ENCODE results near the gene PCNX1.
"Not testable (repeated sequence)": the region's sequence is repeated elsewhere in the genome, so short reads cannot be mapped to it uniquely, and the experiment has no call there.

Gene PCNX1

GRCh38 chr14:71062581-71063303 lies 155.5 kb downstream of the PCNX1 start:
- no peak overlapping the region for H3K4me3 ChIP-seq (ENCODE audit: severe bottlenecking)
- H3K4me1 ChIP-seq (ENCODE audit: insufficient read depth, poor library complexity, severe bottlenecking) = no peaks in the 10 kb centered on the region
- H3K36me3 ChIP-seq (ENCODE audit: low read depth) = peaks cover 67% of the 10 kb centered on the region
- no peaks in the 10 kb centered on the region for H3K27me3 ChIP-seq (ENCODE audit: insufficient read depth, poor library complexity, severe bottlenecking)
- H3K27ac ChIP-seq (ENCODE audit: poor library complexity, severe bottlenecking) = no peak overlapping the region
- no peak for DNase-seq (ENCODE audit: low spot score)
- no peak for TF ChIP-seq CTCF (IDR thresholded peaks at IDR 0.05; ENCODE audit: poor library complexity, severe bottlenecking)
- ATAC-seq (ENCODE audit: low read depth) = peak; percentile 74
- no peaks in the 10 kb centered on the region for H3K9me3 ChIP-seq (ENCODE audit: severe bottlenecking)

GRCh38 chr14:71063351-71063750 lies 156.1 kb downstream of the PCNX1 start:
- DNase-seq (ENCODE audit: low spot score) (no peak), ATAC-seq (ENCODE audit: low read depth) (0 out of 3 replicates have a peak, but pooled peaks have one; percentile 27)
- H3K4me3 ChIP-seq (ENCODE audit: severe bottlenecking) = no peak overlapping the region
- TF ChIP-seq CTCF (IDR thresholded peaks at IDR 0.05; ENCODE audit: poor library complexity, severe bottlenecking) = no peak
- no peaks in the 10 kb centered on the region for H3K4me1 ChIP-seq (ENCODE audit: insufficient read depth, poor library complexity, severe bottlenecking)
- H3K27me3 ChIP-seq (ENCODE audit: insufficient read depth, poor library complexity, severe bottlenecking) = no peaks in the 10 kb centered on the region
- H3K36me3 ChIP-seq (ENCODE audit: low read depth) = peaks cover 63% of the 10 kb centered on the region
- H3K27ac ChIP-seq (ENCODE audit: poor library complexity, severe bottlenecking) = no peak overlapping the region
- H3K9me3 ChIP-seq (ENCODE audit: severe bottlenecking) = no peaks in the 10 kb centered on the region

- H3K4me1 ChIP-seq (ENCODE audit: insufficient read depth, poor library complexity, severe bottlenecking); H3K27ac ChIP-seq (ENCODE audit: poor library complexity, severe bottlenecking); ATAC-seq (ENCODE audit: low read depth); DNase-seq (ENCODE audit: low spot score); H3K4me3 ChIP-seq (ENCODE audit: severe bottlenecking); H3K9me3 ChIP-seq (ENCODE audit: severe bottlenecking); H3K27me3 ChIP-seq (ENCODE audit: insufficient read depth, poor library complexity, severe bottlenecking): not testable (repeated sequence)
- H3K36me3 ChIP-seq (ENCODE audit: low read depth) = peaks cover 63% of the 10 kb centered on the region
These were observed 157.5 kb downstream of the PCNX1 start for GRCh38 chr14:71064747-71065146.

- no peak for TF ChIP-seq CTCF (IDR thresholded peaks at IDR 0.05; ENCODE audit: poor library complexity, severe bottlenecking)
- DNase-seq (ENCODE audit: low spot score) (no peak), ATAC-seq (ENCODE audit: low read depth) (peak; percentile 94)
- Histone ChIP-seq H3K4me1 (ENCODE audit: insufficient read depth, poor library complexity, severe bottlenecking) (peaks cover 15% of the 10 kb centered on the region), H3K4me3 (ENCODE audit: severe bottlenecking) (no peak overlapping the region), H3K27ac (ENCODE audit: poor library complexity, severe bottlenecking) (peak overlapping the region; percentile 12), H3K9me3 (ENCODE audit: severe bottlenecking) (no peaks in the 10 kb centered on the region), H3K27me3 (ENCODE audit: insufficient read depth, poor library complexity, severe bottlenecking) (no peaks in the 10 kb centered on the region), H3K36me3 (ENCODE audit: low read depth) (peaks cover 64% of the 10 kb centered on the region)
These were observed 162.9 kb downstream of the PCNX1 start for GRCh38 chr14:71070169-71070568.

- peak overlapping the region; percentile 12 for H3K27ac ChIP-seq (ENCODE audit: poor library complexity, severe bottlenecking)
- no peaks in the 10 kb centered on the region for H3K9me3 ChIP-seq (ENCODE audit: severe bottlenecking)
- H3K4me1 ChIP-seq (ENCODE audit: insufficient read depth, poor library complexity, severe bottlenecking) = peaks cover 17% of the 10 kb centered on the region
- no peak for DNase-seq (ENCODE audit: low spot score)
- no peaks in the 10 kb centered on the region for H3K27me3 ChIP-seq (ENCODE audit: insufficient read depth, poor library complexity, severe bottlenecking)
- TF ChIP-seq CTCF (IDR thresholded peaks at IDR 0.05; ENCODE audit: poor library complexity, severe bottlenecking) = no peak
- peaks cover 69% of the 10 kb centered on the region for H3K36me3 ChIP-seq (ENCODE audit: low read depth)
- no peak overlapping the region for H3K4me3 ChIP-seq (ENCODE audit: severe bottlenecking)
- no peak for ATAC-seq (ENCODE audit: low read depth)
These were observed 163.8 kb downstream of the PCNX1 start for GRCh38 chr14:71071042-71071441.

Data from RWPE2 (cell line).